Cardiac fibroblast (primary cell): ENCODE data around the gene TUBGCP5.

Experiments
- DNase-seq, 2 donors: peaks; one replicate each; pipeline versions ENCODE4 v3.0.0 to v3.0.0-alpha.2; 2010; ENCODE audit warnings: low read depth in 2 of 2
- H3K4me3 ChIP-seq, 2 donors: replicated peaks in 1 of 2; 1 replicate in 1 of 2; 2 replicates in 1 of 2; pipeline ENCODE4 v1.5.1; 2011; ENCODE audit warnings: low read depth in 2 of 2, low read length in 2 of 2, mild to moderate bottlenecking in 2 of 2, moderate library complexity in 1 of 2
- CTCF ChIP-seq: IDR thresholded peaks from one replicate; pipeline ENCODE4 v1.5.1; 2011; ENCODE audit warnings: low read depth, mild to moderate bottlenecking, low read length, inconsistent platforms

Gene TUBGCP5

GRCh38 chr15:23039917-23040281, 530 bp upstream of the TUBGCP5 start:
- no peak for TF ChIP-seq CTCF
- DNase-seq, result no peak
- H3K4me3 ChIP-seq, result peak overlapping the region; percentile 61 to 82

- DNase-seq, result peak; percentile 70
- peak overlapping the region; percentile 61 to 82 for H3K4me3 ChIP-seq
- TF ChIP-seq CTCF, result no peak
Measured at GRCh38 chr15:23038726-23039142, 635 bp downstream of the TUBGCP5 start.

- TF ChIP-seq CTCF, result peak; percentile 84
- DNase-seq, result peak; percentile 56 to 74
- no peak overlapping the region for H3K4me3 ChIP-seq
Measured at GRCh38 chr15:23035964-23036566, 3.3 kb downstream of the TUBGCP5 start.

GRCh38 chr15:23033979-23034378, 5.4 kb downstream of the TUBGCP5 start:
- no peak for TF ChIP-seq CTCF

GRCh38 chr15:23026218-23026617, 13.2 kb downstream of the TUBGCP5 start:
- TF ChIP-seq CTCF, result no peak
- H3K4me3 ChIP-seq, result no peak overlapping the region
- DNase-seq, result no peak

More at GRCh38 chr15:23033979-23034378, 5.4 kb downstream of the TUBGCP5 start:
- DNase-seq, result no peak
- H3K4me3 ChIP-seq, result no peak overlapping the region

GRCh38 chr15:23022156-23022555, 17.2 kb downstream of the TUBGCP5 start:
- DNase-seq, result no peak
- H3K4me3 ChIP-seq, result no peak overlapping the region
- no peak for TF ChIP-seq CTCF
